ENCODE results near the gene GPR153. TPM values are rescaled to one million over a fixed set of nuclear protein-coding genes. Genes with fewer than 3 reads are reported as not detected.
A peak's percentile ranks its signal among the peaks of the same experiment; 100 is the strongest.

GPR153 gene
- total and polyA plus RNA-seq, 7 donors, result 3.7 to 32.4 (median 10.8) TPM

DNA sequence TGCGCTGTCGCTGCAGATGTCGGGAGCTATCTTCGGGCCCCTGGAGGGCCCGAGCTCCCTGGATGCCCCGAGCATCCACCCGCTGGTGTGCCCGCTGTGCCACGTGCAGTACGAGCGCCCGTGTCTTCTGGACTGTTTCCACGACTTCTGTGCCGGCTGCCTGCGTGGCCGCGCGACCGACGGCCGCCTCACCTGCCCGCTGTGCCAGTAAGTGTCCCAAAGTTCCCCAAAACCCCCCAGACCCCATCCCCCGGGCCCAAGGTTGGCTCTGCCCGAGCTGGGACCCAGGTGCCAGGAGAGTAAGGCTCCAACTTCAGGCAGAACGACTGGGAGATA lies 54.4 kb downstream of the GPR153 start:
- H3K27me3 ChIP-seq, result no peaks in the 10 kb centered on the region
- peaks cover 0 to 52% (median 40%) of the 10 kb centered on the region in 4 donors for H3K4me1 ChIP-seq
- TF ChIP-seq POLR2A (IDR thresholded peaks at IDR 0.05) (no peak), EP300 (IDR thresholded peaks at IDR 0.05) (no peak), POLR2AphosphoS5 (IDR thresholded peaks at IDR 0.05) (no peak)
- TF ChIP-seq, protein P1, sequence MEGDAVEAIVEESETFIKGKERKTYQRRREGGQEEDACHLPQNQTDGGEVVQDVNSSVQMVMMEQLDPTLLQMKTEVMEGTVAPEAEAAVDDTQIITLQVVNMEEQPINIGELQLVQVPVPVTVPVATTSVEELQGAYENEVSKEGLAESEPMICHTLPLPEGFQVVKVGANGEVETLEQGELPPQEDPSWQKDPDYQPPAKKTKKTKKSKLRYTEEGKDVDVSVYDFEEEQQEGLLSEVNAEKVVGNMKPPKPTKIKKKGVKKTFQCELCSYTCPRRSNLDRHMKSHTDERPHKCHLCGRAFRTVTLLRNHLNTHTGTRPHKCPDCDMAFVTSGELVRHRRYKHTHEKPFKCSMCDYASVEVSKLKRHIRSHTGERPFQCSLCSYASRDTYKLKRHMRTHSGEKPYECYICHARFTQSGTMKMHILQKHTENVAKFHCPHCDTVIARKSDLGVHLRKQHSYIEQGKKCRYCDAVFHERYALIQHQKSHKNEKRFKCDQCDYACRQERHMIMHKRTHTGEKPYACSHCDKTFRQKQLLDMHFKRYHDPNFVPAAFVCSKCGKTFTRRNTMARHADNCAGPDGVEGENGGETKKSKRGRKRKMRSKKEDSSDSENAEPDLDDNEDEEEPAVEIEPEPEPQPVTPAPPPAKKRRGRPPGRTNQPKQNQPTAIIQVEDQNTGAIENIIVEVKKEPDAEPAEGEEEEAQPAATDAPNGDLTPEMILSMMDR (IDR thresholded peaks at IDR 0.05), result no peak
- 21 to 38% methylated on average over 25 of the region's 25 CpGs for WGBS, 2 donors
- no peak for DNase-seq
- H3K36me3 ChIP-seq, result peaks cover 0 to 8% (median 0%) of the 10 kb centered on the region in 4 donors
- peak overlapping the region; percentile 39 to 58 (median 50) for H3K4me3 ChIP-seq
- H3K9me3 ChIP-seq, result no peaks in the 10 kb centered on the region
- intact Hi-C loops (cut with DNase I), result loop anchor here (2.0 kb wide), 1 partner anchor 38 kb away; the partner anchor contains the start of gene HES3
- peak overlapping the region; percentile 65 to 84 (median 70) for H3K27ac ChIP-seq

DNA sequence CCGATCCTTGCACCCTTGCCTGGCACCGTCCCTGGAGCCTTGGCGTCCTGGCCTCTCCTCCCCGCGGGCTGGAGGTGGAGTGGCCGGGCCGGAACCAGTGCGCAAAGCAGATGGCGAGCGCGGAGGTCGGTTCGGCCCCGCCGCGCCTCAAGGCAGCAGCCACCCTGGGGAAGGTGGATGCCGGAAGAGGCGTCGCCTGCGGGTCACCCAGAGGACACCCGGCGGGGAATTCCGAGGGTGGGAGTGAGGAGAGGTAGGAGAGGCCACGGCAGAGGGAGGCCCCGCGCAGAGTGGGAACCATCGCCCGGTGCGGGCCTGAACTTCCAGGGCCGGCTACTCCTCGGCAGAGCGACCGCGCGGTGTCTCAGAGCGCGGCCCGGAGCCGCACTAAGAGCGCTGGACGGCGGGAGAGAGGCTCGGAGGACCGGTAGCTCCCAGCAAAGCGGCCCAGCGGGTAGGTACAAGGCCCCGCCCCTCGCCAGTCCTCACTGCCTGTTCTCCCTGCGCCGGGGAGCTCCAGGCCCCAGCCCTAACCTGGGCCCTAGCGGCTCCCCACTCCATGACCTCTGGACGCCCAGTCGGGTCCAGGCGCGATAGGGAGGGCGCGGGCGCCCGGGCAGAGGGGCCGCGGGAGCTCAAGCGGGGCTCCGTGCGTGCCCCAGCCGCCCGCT lies 54.9 kb downstream of the GPR153 start, which contains the start of gene RNF207:
RNF207 (plus strand) TSS at position 271 of the 671 bp plus-strand sequence. CDS start 417 bp downstream, outside the sequence.
- H3K27ac ChIP-seq, result peak within 1 kb of the TSS; percentile 65 to 84 (median 70)
- peaks cover 0 to 8% (median 0%) of the 10 kb centered on the region in 4 donors for H3K36me3 ChIP-seq
- H3K4me1 ChIP-seq, result peaks cover 0 to 52% (median 40%) of the 10 kb centered on the region in 4 donors
- intact Hi-C loops (cut with DNase I), result loop anchor here (2.0 kb wide), 1 partner anchor 39 kb away; the partner anchor contains the start of gene HES3
- peak; percentile 79 for DNase-seq
- H3K27me3 ChIP-seq, result no peaks in the 10 kb centered on the region
- TF ChIP-seq POLR2AphosphoS5 (IDR thresholded peaks at IDR 0.05) (peak in 2 of 4 donors; percentile 24 to 38), POLR2A (IDR thresholded peaks at IDR 0.05) (peak in 1 of 2 donors; percentile 11), EP300 (IDR thresholded peaks at IDR 0.05) (no peak)
- TF ChIP-seq, protein P1 (IDR thresholded peaks at IDR 0.05), result no peak
- peak within 1 kb of the TSS; percentile 39 to 58 (median 50) for H3K4me3 ChIP-seq
- WGBS, 2 donors, result 2 to 4% methylated on average over 66 of the region's 66 CpGs
- no peaks in the 10 kb centered on the region for H3K9me3 ChIP-seq

DNA sequence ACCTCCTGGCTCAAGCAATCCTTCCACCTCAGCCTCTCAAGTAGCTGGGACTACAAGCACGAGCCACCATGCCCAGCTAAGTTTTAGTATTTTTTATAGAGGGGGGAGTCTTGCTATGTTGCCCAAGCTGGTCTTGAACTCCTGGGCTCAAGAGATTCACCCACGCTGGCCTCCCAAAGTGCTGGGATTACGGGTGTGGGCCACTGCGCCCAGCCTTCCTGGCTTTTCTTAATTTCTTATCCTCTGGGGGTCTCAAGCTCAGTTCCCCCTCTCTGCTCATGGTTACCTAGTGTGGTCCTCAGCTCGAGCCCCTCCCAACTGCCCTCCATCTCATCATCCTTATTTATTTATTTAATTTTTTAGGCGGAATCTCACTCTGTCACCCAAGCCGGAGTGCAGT lies 58.6 kb downstream of the GPR153 start:
- Histone ChIP-seq H3K27ac (no peak overlapping the region), H3K9me3 (no peaks in the 10 kb centered on the region), H3K4me3 (no peak overlapping the region), H3K27me3 (no peaks in the 10 kb centered on the region), H3K4me1 (peaks cover 0 to 54% (median 50%) of the 10 kb centered on the region in 4 donors), H3K36me3 (peaks cover 0 to 3% (median 2%) of the 10 kb centered on the region in 4 donors)
- 92 to 93% methylated on average over 7 of the region's 7 CpGs for WGBS, 2 donors
- no peak for DNase-seq
- intact Hi-C loops (cut with DNase I), result no loop called here
- TF ChIP-seq POLR2AphosphoS5 (IDR thresholded peaks at IDR 0.05), result no peak
- no peak for TF ChIP-seq POLR2A (IDR thresholded peaks at IDR 0.05)
- TF ChIP-seq EP300 (IDR thresholded peaks at IDR 0.05), result no peak
- TF ChIP-seq, protein P1 (IDR thresholded peaks at IDR 0.05), result no peak

DNA sequence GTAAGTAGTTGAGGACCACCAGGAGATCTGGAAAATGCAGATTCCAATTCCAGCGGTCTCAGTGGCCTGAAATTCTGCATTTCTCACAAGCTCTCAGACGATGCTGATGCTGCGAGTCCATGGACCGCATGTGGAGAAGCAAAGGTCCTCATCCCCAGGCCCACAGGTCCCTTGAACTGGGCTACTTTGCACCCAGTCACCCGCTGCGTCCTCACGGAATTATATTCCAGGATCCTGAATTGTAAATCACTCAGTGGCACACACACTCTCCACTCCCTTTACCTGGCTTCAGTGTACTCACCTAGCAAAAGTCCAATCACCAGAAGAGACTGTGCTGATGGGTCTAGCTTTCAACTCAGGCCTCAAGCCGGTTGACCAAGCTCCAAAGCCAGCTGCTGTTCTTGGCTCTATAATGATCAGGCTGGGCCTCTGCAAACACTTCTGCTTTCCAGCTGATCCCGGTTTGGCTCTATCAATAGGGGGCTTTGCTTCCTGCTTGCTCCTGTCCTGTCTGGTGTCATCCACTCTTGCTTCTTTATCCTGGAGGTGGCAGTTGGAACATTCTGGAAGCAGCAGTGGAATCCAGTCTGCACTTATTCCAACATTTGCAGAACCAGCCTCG lies 60.6 kb downstream of the GPR153 start:
- Histone ChIP-seq H3K27me3 (no peaks in the 10 kb centered on the region), H3K4me1 (peaks cover 0 to 40% (median 35%) of the 10 kb centered on the region in 4 donors), H3K36me3 (peaks cover 3 to 22% (median 12%) of the 10 kb centered on the region in 4 donors), H3K27ac (peak overlapping the region; percentile 77 to 85 (median 83)), H3K9me3 (no peaks in the 10 kb centered on the region), H3K4me3 (peak overlapping the region; percentile 93 to 100 (median 100))
- no peak for DNase-seq
- intact Hi-C loops (cut with DNase I), result no loop called here
- WGBS, 2 donors, result 76 to 87% methylated on average over 10 of the region's 10 CpGs
- TF ChIP-seq POLR2A (IDR thresholded peaks at IDR 0.05) (no peak), EP300 (IDR thresholded peaks at IDR 0.05) (no peak), POLR2AphosphoS5 (IDR thresholded peaks at IDR 0.05) (no peak)
- TF ChIP-seq, protein P1 (IDR thresholded peaks at IDR 0.05), result no peak
